NCI-H2227 (cell line): Measurements from ENCODE around the gene RPL35.

Source experiments
- DNase-seq: peaks from one replicate; lab custom pipeline; 2025; ENCODE audit not compliant: unreplicated experiment; lab: John Stamatoyannopoulos, UW

RPL35 gene

GRCh38 chr9:124877021-124877782, 15.4 kb upstream of the RPL35 start:
- DNase-seq, result no peak

GRCh38 chr9:124875501-124875900, 13.7 kb upstream of the RPL35 start:
- DNase-seq, result no peak

GRCh38 chr9:124873664-124874063, 11.9 kb upstream of the RPL35 start:
- DNase-seq, result peak; percentile 21

DNA sequence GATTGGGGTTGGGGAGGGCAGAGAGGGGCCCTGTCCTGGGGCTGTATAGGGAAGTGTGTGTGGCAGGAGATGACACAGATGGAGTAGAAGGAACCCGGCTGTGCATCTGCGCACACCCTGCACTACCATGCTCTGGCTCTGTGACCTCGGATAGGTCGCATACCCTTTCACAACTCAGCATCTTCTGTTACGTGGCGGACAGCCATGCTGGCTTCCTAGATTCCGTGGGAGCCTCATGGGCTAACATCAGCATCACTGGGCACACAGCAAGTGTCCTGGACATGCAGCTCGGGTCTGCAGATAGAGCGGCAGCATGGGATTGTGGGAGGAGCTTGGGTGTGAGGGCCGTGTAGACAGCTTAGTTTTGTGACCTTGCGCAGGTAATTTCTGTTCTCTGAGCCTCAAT, 9.4 kb upstream of the RPL35 start:
- no peak for DNase-seq

DNA sequence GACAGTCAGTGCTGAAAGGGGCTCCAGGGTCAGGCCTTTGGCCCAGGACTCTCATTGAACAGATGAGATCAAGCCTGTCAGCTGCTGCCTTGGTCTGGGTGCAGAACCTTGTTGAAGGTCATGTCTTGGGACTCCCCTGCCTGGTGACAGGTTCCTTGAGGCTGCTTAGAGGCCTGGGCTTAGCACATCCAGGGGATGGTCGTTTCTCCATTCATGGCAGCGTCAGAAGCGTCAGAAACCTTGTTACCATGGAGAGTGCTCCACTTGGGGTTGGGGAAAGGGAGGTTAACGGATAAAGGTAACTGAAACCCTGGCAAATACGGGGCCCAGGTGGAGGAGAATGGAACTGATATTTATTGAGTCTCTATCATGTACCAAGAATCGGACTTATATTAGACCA, 9.0 kb upstream of the RPL35 start:
- no peak for DNase-seq

GRCh38 chr9:124869986-124870560, 8.3 kb upstream of the RPL35 start:
- peak; percentile 26 for DNase-seq

DNA sequence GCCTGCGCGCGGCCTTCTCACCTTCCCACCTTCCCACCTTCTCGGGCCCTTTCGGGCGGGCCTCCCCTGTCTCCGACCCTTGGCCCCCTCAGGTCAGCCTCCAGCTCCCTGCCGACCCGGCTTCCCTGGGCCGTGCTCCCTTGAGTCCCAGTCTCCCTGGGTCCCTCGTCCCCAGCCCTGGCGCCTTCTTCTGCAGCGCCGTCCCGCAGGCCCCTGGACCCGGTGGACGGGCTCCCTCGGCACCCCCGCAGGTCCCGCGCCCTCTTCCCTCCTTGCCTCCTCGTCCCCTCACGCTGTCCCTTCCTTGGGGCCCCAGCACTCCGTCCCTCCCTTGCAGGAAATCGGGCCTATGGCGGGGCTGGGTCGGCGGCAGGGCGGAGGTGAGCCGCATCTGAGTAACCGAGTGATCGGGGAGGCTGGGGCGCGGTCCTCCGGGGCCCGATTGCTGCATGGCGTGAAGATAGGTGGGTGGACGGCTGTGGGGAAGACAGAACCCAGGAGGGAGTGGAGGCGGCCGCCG, 7.8 kb upstream of the RPL35 start:
- no peak for DNase-seq

DNA sequence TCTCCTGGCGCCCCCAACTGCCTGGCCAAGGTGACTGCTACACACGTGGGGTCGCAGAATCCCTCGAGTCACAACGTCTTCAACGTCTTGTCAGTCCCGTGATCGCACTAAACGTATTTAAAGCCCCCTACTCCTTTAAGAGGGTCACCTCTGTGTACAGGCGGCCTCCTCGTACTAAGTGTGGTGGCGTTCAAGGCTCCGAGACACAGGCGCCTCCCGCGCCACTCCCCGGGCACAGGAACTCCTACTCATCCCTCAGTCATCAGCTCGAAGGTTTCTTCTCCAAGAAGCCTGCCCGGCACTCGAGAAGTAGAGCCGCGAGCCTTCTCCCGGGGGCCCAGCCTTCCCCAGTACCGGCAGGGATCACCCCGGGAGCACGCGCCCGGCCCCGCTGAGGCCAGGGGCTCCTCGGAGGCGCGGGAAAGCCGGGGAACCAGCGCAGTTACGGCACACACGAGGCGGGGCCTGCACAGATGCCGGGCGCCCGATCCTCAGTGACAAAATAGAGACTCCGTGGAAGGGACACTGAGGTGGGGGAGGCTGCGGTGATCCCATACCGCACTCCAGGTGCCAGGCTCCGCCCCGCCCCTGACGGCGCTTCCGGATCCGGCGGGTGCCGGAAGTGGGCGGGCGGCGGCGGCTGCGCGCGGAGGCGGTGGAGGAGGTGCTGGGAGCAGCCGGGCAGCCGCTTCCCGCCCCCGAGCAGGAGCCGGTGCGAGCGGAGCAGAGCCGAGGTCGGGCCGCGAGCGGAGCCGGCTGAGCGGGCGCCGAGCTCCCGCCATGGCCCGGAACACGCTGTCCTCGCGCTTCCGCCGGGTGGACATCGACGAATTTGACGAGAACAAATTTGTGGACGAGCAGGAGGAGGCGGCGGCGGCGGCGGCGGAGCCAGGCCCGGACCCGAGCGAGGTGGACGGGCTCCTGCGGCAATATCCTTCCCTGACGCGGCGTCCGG, 7.0 kb upstream of the RPL35 start:
- peak; percentile 90 for DNase-seq

DNA sequence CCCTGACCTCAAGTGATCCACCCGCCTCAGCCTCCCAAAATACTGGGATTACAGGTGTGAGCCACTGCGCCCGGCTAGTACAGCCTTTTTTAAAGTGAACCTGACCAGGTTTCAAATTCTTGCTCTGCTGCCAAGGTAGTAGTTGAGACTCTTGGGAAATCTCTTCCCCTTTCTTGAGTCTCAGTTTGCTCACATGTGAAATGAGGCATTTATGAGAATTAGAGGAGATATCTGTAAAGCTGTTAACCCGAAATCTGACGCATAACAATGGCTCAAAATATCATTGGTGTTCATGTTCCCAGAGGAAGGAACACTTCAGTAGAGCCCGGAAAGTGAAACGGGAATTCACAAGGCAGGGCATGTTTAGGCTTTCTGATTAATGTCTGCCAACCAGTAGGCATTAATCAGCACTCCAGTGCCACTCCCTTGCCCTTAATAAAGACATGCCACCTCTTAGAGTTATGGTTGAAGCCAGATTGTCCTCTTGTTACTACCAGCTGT, 1.7 kb upstream of the RPL35 start:
- DNase-seq, result no peak

GRCh38 chr9:124860582-124861341, 995 bp downstream of the RPL35 start:
- no peak for DNase-seq

GRCh38 chr9:124859803-124860581, 1.8 kb downstream of the RPL35 start:
- DNase-seq, result no peak

GRCh38 chr9:124858330-124859046, 3.3 kb downstream of the RPL35 start:
- DNase-seq, result no peak

DNA sequence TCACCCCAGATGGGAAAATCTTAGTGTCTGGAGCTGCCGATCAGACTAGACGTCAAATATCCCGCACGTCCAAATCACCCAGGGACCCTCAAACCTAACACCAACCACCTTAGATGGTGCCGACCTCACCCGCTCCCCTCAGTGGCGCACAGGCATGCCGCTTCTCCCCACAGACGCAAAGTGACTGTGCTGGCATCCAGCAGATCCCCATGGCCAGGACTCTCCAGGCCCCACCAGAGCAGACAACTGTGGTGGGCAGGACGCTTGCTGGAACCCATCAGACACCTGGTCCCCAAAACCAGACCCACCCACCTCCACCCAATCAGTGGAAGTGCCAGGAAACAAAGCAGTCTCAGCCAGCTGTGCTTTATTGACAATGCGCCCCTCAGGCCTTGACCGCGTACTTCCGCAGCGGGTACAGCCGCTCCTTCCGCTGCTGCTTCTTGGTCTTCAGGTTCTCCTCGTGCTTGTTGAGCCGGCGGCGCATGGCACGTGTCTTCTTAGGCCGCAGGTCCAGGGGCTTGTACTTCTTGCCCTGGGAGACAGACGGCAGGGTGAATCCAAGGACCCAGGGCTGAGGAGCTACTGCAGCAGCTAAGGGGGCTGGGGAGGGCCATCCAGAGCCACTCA, 4.1 kb downstream of the RPL35 start:
- DNase-seq, result no peak

DNA sequence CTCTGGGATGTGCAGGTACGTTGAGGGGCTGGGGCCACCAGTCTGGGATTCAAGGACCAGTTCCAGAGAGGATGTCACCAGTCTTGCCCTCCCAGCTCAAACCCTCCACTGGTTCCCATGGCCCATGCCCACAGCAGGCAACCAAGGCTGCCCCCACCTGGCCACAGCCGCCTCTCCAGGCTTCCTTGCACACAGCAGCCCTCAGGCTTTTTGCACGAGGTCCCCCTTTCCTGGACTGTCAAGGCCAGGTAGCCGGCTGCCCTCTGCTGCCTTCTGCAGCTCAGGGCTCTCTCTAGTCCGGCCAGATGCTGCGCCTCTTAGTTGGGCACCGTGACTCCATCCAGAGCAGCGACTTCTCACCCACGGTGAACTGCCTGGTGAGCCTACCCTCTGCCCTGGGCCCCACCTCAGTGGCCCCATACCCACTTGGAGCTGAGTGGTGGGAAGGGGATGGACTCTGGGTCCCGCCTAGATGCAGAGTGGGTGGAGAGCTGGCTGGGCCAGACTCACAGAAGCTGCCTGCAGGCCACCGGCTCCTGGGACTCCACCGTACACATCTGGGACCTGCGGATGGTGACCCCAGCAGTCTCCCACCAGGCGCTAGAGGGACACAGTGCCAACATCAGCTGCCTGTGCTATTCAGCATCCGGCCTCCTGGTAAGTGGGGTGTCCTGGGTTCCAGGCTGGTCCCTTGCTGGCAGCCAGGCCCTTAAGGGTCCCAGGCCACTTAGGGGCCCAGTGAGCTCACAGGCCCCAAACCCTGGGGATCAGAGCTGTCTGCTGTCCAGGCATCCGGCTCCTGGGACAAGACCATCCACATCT, 5.6 kb downstream of the RPL35 start:
- no peak for DNase-seq

DNA sequence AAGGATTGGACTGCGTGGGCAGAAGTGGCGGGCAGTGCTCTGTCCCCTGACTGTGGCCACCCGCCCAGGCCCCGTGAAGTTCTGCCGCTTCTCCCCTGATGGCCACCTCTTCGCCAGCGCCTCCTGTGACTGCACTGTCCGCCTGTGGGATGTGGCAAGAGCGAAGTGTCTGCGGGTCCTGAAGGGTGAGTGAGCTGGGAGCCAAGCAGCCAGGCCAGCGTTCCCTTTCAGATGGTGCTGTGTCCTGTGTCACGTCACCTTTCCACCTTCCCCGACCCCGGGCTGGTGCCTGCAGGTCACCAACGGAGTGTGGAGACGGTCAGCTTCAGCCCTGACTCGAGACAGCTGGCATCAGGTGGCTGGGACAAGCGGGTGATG, 6.2 kb downstream of the RPL35 start:
- DNase-seq, result no peak

GRCh38 chr9:124854822-124855221, 6.9 kb downstream of the RPL35 start:
- DNase-seq, result no peak

DNA sequence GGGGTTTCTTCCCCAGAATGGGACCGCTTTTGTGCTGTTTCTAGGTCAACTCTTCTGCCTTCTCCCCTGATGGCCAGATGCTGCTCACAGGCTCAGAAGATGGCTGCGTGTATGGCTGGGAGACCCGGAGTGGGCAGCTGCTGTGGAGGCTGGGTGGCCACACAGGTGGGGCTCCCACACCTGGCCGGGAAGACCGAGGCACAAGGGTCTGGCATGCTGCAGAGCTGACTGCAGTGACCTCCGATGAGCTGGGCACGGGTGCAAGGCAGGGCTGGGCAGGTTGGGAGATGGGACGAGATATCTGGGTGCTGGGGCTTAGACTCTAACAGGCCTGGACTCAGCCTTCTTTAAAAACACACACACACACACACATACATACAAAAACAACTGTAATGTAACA, 7.6 kb downstream of the RPL35 start:
- DNase-seq, result no peak

GRCh38 chr9:124853605-124854143, 8.1 kb downstream of the RPL35 start:
- no peak for DNase-seq
